ENCODE measurements around the gene CACNA1E.

- no peak for TF ChIP-seq CTCF (IDR thresholded peaks at IDR 0.05)
- no peak for TF ChIP-seq POLR2AphosphoS5 (IDR thresholded peaks at IDR 0.05)
- TF ChIP-seq POLR2A (IDR thresholded peaks at IDR 0.05) = no peak
Observed at GRCh38 chr1:181711820-181712219, 228.5 kb downstream of the CACNA1E start.
